Mesodermal cell (in vitro differentiated cells): Measurements from ENCODE around the gene CD164.

Source experiments
- H3K27ac ChIP-seq: 2 replicates; pipeline ENCODE4 v1.7.0; 2013; ENCODE audit warnings: mild to moderate bottlenecking, low read depth, low read length, moderate library complexity; ENCODE audit not compliant: severe bottlenecking
- H3K36me3 ChIP-seq: 2 replicates; pipeline ENCODE4 v1.7.1; 2013; ENCODE audit warnings: mild to moderate bottlenecking, low read length, moderate library complexity; ENCODE audit not compliant: control insufficient read depth, insufficient read depth
- H3K4me1 ChIP-seq: one replicate; pipeline ENCODE4 v1.7.1; 2013; ENCODE audit warnings: mild to moderate bottlenecking, low read length; ENCODE audit not compliant: insufficient read depth, control insufficient read depth, poor library complexity, severe bottlenecking
- H3K4me3 ChIP-seq: 2 replicates; pipeline ENCODE4 v1.7.0; 2013; ENCODE audit warnings: low read length, control low read depth, mild to moderate bottlenecking; ENCODE audit not compliant: insufficient read depth, poor library complexity, severe bottlenecking; ENCODE audit errors: extremely low read depth
- H3K9me3 ChIP-seq: 2 replicates; pipeline ENCODE4 v1.7.1; 2013; ENCODE audit warnings: mild to moderate bottlenecking, low read length, moderate library complexity; ENCODE audit not compliant: control insufficient read depth
- WGBS, 2 experiments: methylation state at CpG; one replicate each; pipeline ENCODE4 v1.1.5; 2013; ENCODE audit warnings: missing lambda C conversion rate in 2 of 2; ENCODE audit not compliant: insufficient coverage in 2 of 2; 5-methylcytosine and 5-hydroxymethylcytosine counted together

Gene CD164

GRCh38 chr6:109360281-109360680 lies 22.0 kb downstream of the CD164 start:
- 100% methylated on average over 1 of the region's 1 CpG for WGBS, 2 experiments
- Histone ChIP-seq H3K36me3 (peaks cover 92% of the 10 kb centered on the region), H3K4me1 (no peaks in the 10 kb centered on the region), H3K27ac (no peak overlapping the region), H3K4me3 (no peak overlapping the region), H3K9me3 (peaks cover 19% of the 10 kb centered on the region)

- 88 to 100% methylated on average over 1 of the region's 2 CpGs for WGBS, 2 experiments
- Histone ChIP-seq H3K36me3 (peaks cover 94% of the 10 kb centered on the region), H3K4me1 (no peaks in the 10 kb centered on the region), H3K27ac (no peak overlapping the region), H3K9me3 (peaks cover 19% of the 10 kb centered on the region), H3K4me3 (no peak overlapping the region)
Observed at GRCh38 chr6:109359248-109359647, 23.0 kb downstream of the CD164 start.

- Histone ChIP-seq H3K4me3 (no peak overlapping the region), H3K4me1 (no peaks in the 10 kb centered on the region), H3K9me3 (peaks cover 19% of the 10 kb centered on the region), H3K36me3 (peaks cover 92% of the 10 kb centered on the region), H3K27ac (no peak overlapping the region)
Observed at GRCh38 chr6:109358204-109358603, 24.1 kb downstream of the CD164 start.

GRCh38 chr6:109356237-109356636 lies 26.0 kb downstream of the CD164 start:
- H3K4me3 ChIP-seq = no peak overlapping the region
- H3K27ac ChIP-seq = no peak overlapping the region
- no peaks in the 10 kb centered on the region for H3K4me1 ChIP-seq
- H3K9me3 ChIP-seq = peaks cover 19% of the 10 kb centered on the region
- peaks cover 80% of the 10 kb centered on the region for H3K36me3 ChIP-seq
- 95 to 100% methylated on average over 2 of the region's 3 CpGs for WGBS, 2 experiments

GRCh38 chr6:109351231-109352130 lies 30.8 kb downstream of the CD164 start:
- H3K4me3 ChIP-seq = no peak overlapping the region

GRCh38 chr6:109349419-109349987 lies 32.8 kb downstream of the CD164 start:
- Histone ChIP-seq H3K9me3 (no peaks in the 10 kb centered on the region), H3K36me3 (peaks cover 14% of the 10 kb centered on the region), H3K4me3 (no peak overlapping the region), H3K4me1 (no peaks in the 10 kb centered on the region), H3K27ac (no peak overlapping the region)
- WGBS, 2 experiments = 89 to 100% methylated on average over 2 of the region's 3 CpGs

More at GRCh38 chr6:109351231-109352130, 30.8 kb downstream of the CD164 start:
- no peak overlapping the region for H3K27ac ChIP-seq
- peaks cover 5% of the 10 kb centered on the region for H3K9me3 ChIP-seq
- no peaks in the 10 kb centered on the region for H3K4me1 ChIP-seq
- 96 to 97% methylated on average over 2 to 3 of the region's 5 CpGs for WGBS, 2 experiments
- peaks cover 32% of the 10 kb centered on the region for H3K36me3 ChIP-seq

- Histone ChIP-seq H3K4me1 (no peaks in the 10 kb centered on the region), H3K9me3 (no peaks in the 10 kb centered on the region), H3K4me3 (no peak overlapping the region), H3K36me3 (peaks cover 4% of the 10 kb centered on the region), H3K27ac (no peak overlapping the region)
- WGBS, 2 experiments = 96 to 97% methylated on average over 7 of the region's 8 CpGs
Observed at GRCh38 chr6:109348226-109348625, 34.0 kb downstream of the CD164 start.

GRCh38 chr6:109347779-109348178 lies 34.5 kb downstream of the CD164 start:
- WGBS, 2 experiments = 95 to 100% methylated on average over 2 to 3 of the region's 3 CpGs
- Histone ChIP-seq H3K27ac (no peak overlapping the region), H3K36me3 (no peaks in the 10 kb centered on the region), H3K4me1 (no peaks in the 10 kb centered on the region), H3K9me3 (no peaks in the 10 kb centered on the region), H3K4me3 (no peak overlapping the region)

- no peak overlapping the region for H3K4me3 ChIP-seq
- WGBS, 2 experiments = 95 to 98% methylated on average over 2 to 4 of the region's 4 CpGs
Observed at GRCh38 chr6:109345986-109346385, 36.3 kb downstream of the CD164 start.

GRCh38 chr6:109344226-109344625 lies 38.0 kb downstream of the CD164 start:
- H3K9me3 ChIP-seq = no peaks in the 10 kb centered on the region
- H3K4me1 ChIP-seq = no peaks in the 10 kb centered on the region
- no peak overlapping the region for H3K27ac ChIP-seq
- H3K4me3 ChIP-seq = no peak overlapping the region
- WGBS, 2 experiments = 74 to 90% methylated on average over 2 of the region's 2 CpGs
- H3K36me3 ChIP-seq = no peaks in the 10 kb centered on the region

More at GRCh38 chr6:109345986-109346385, 36.3 kb downstream of the CD164 start:
- Histone ChIP-seq H3K9me3 (no peaks in the 10 kb centered on the region), H3K4me1 (no peaks in the 10 kb centered on the region), H3K27ac (no peak overlapping the region), H3K36me3 (no peaks in the 10 kb centered on the region)

GRCh38 chr6:109343518-109343917 lies 38.7 kb downstream of the CD164 start:
- no peak overlapping the region for H3K27ac ChIP-seq
- WGBS, 2 experiments = 91 to 95% methylated on average over 3 to 6 of the region's 7 CpGs
- H3K4me3 ChIP-seq = no peak overlapping the region
- no peaks in the 10 kb centered on the region for H3K36me3 ChIP-seq
- H3K9me3 ChIP-seq = no peaks in the 10 kb centered on the region
- H3K4me1 ChIP-seq = no peaks in the 10 kb centered on the region
